Neural progenitor cell (in vitro differentiated cells): Measurements from ENCODE around the gene MCRS1. TPM values are rescaled to one million over a fixed set of nuclear protein-coding genes. Genes with fewer than 3 reads are reported as not detected.

Experiments
- DNase-seq: peaks from one replicate; pipeline ENCODE4 v3.0.0-alpha.2; 2016; ENCODE audit warnings: low spot score
- H2AFZ ChIP-seq: fragments of 200-600 bp; sonication (generic); replicated peaks from 2 replicates; pipeline ENCODE4 v1.6.1; 2016; ENCODE audit warnings: antibody characterized with exemption
- H3F3A ChIP-seq: fragments of 200-600 bp; sonication (generic); 2 replicates; pipeline ENCODE4 v1.6.1; 2016; ENCODE audit warnings: antibody characterized with exemption, low read depth
- H3K27ac ChIP-seq: fragments of 200-600 bp; sonication (generic); 2 replicates; pipeline ENCODE4 v1.5.1; 2016; ENCODE audit warnings: mild to moderate bottlenecking
- H3K27me3 ChIP-seq: fragments of 200-600 bp; sonication (generic); 2 replicates; pipeline ENCODE4 v1.6.1; 2016; ENCODE audit warnings: mild to moderate bottlenecking, moderate library complexity
- H3K36me3 ChIP-seq: fragments of 200-600 bp; sonication (generic); 2 replicates; pipeline ENCODE4 v1.5.1; 2016
- H3K4me1 ChIP-seq: fragments of 200-600 bp; sonication (generic); 2 replicates; pipeline ENCODE4 v1.6.1; 2016; ENCODE audit warnings: mixed run types
- H3K4me2 ChIP-seq: fragments of 200-600 bp; sonication (generic); 2 replicates; pipeline ENCODE4 v1.6.1; 2016
- H3K4me3 ChIP-seq: fragments of 200-600 bp; sonication (generic); 2 replicates; pipeline ENCODE4 v1.5.1; 2016
- H3K79me2 ChIP-seq: fragments of 200-600 bp; sonication (generic); 2 replicates; pipeline ENCODE4 v1.6.1; 2016; ENCODE audit warnings: low read depth
- H3K9ac ChIP-seq: fragments of 200-600 bp; sonication (generic); 2 replicates; pipeline ENCODE4 v1.6.1; 2016
- H3K9me3 ChIP-seq: fragments of 200-600 bp; sonication (generic); 2 replicates; pipeline ENCODE4 v1.5.1; 2016; ENCODE audit warnings: low read depth
- H4K20me1 ChIP-seq: fragments of 200-600 bp; sonication (generic); 2 replicates; pipeline ENCODE4 v1.6.1; 2016; ENCODE audit warnings: low read depth
- H3K27ac Mint-ChIP-seq: 3 replicates; pipeline ENCODE4 v1.8.0; 2021; ENCODE audit warnings: mixed read lengths
- H3K27me3 Mint-ChIP-seq: 2 replicates; pipeline ENCODE4 v1.8.0; 2022; ENCODE audit warnings: low read depth, mild to moderate bottlenecking, inconsistent platforms, moderate library complexity, mixed read lengths; ENCODE audit not compliant: insufficient read depth
- H3K36me3 Mint-ChIP-seq: 3 replicates; pipeline ENCODE4 v1.8.0; 2021; ENCODE audit warnings: mixed read lengths
- H3K4me1 Mint-ChIP-seq: 3 replicates; pipeline ENCODE4 v1.8.0; 2021; ENCODE audit warnings: mixed read lengths
- H3K4me3 Mint-ChIP-seq: 3 replicates; pipeline ENCODE4 v1.8.0; 2021; ENCODE audit warnings: mild to moderate bottlenecking, moderate library complexity, mixed read lengths
- H3K9me3 Mint-ChIP-seq: 3 replicates; pipeline ENCODE4 v1.8.0; 2020; ENCODE audit warnings: mixed read lengths
- CTCF ChIP-seq: fragments of 200-600 bp; sonication (generic); IDR thresholded peaks from 2 replicates; pipeline ENCODE4 v1.5.1; 2017; ENCODE audit warnings: antibody characterized with exemption, mild to moderate bottlenecking
- EZH2 ChIP-seq: fragments of 200-600 bp; sonication (generic); IDR thresholded peaks from 2 replicates; pipeline ENCODE4 v1.6.1; 2017; ENCODE audit warnings: antibody characterized with exemption, mild to moderate bottlenecking, moderate library complexity
- EZH2phosphoT487 ChIP-seq: fragments of 200-600 bp; sonication (generic); IDR thresholded peaks from 2 replicates; pipeline ENCODE4 v1.6.1; 2017; ENCODE audit warnings: antibody characterized with exemption
- total RNA-seq: library from RNA; depleted of rRNA; stranded (reverse); fragments of >200 nt; gene quantifications from 2 replicates; pipeline ENCODE4 v1.2.3, GENCODE V29; 2015; ENCODE audit warnings: low replicate concordance

The MCRS1 gene
- total RNA-seq, 1 donor from 2014 or later = 62.4 TPM

GRCh38 chr12:49562831-49563230, 5.1 kb downstream of the MCRS1 start:
- no peak for TF ChIP-seq CTCF
- TF ChIP-seq EZH2 = no peak
- TF ChIP-seq EZH2phosphoT487 = no peak
- Mint-ChIP-seq H3K9me3 (no peaks in the 10 kb centered on the region), H3K27ac (no peak overlapping the region), H3K4me1 (peaks cover 5% of the 10 kb centered on the region), H3K4me3 (no peak overlapping the region), H3K36me3 (peaks cover 18% of the 10 kb centered on the region), H3K27me3 (peaks cover 7% of the 10 kb centered on the region)
- Histone ChIP-seq H3K9ac (no peak overlapping the region), H3K27ac (no peak overlapping the region), H3K36me3 (no peaks in the 10 kb centered on the region), H3K4me2 (no peak overlapping the region), H3F3A (no peaks in the 10 kb centered on the region), H4K20me1 (no peaks in the 10 kb centered on the region), H3K79me2 (peaks cover 23% of the 10 kb centered on the region), H3K27me3 (no peaks in the 10 kb centered on the region), H2AFZ (no peak overlapping the region), H3K9me3 (no peaks in the 10 kb centered on the region), H3K4me1 (peaks cover 6% of the 10 kb centered on the region), H3K4me3 (no peak overlapping the region)
- no peak for DNase-seq

- Mint-ChIP-seq H3K36me3 (peaks cover 18% of the 10 kb centered on the region), H3K27ac (no peak overlapping the region), H3K4me3 (no peak overlapping the region), H3K9me3 (no peaks in the 10 kb centered on the region), H3K4me1 (peaks cover 3% of the 10 kb centered on the region), H3K27me3 (peaks cover 4% of the 10 kb centered on the region)
- no peak for TF ChIP-seq EZH2
- no peak for TF ChIP-seq EZH2phosphoT487
- TF ChIP-seq CTCF = no peak
- Histone ChIP-seq H3K4me2 (no peak overlapping the region), H3K27ac (no peak overlapping the region), H3K4me1 (peaks cover 6% of the 10 kb centered on the region), H3K9me3 (no peaks in the 10 kb centered on the region), H3K9ac (no peak overlapping the region), H3K79me2 (peaks cover 17% of the 10 kb centered on the region), H3K36me3 (no peaks in the 10 kb centered on the region), H3K4me3 (no peak overlapping the region), H4K20me1 (no peaks in the 10 kb centered on the region), H3K27me3 (no peaks in the 10 kb centered on the region), H2AFZ (no peak overlapping the region), H3F3A (no peaks in the 10 kb centered on the region)
- DNase-seq = no peak
These were observed 5.7 kb downstream of the MCRS1 start for GRCh38 chr12:49562233-49562632.

GRCh38 chr12:49560695-49561094, 7.2 kb downstream of the MCRS1 start:
- Mint-ChIP-seq H3K9me3 (no peaks in the 10 kb centered on the region), H3K4me1 (no peaks in the 10 kb centered on the region), H3K4me3 (no peak overlapping the region), H3K27me3 (peaks cover 4% of the 10 kb centered on the region), H3K36me3 (peaks cover 20% of the 10 kb centered on the region), H3K27ac (no peak overlapping the region)
- no peak overlapping the region for H3K27ac ChIP-seq
- no peak overlapping the region for H3K4me2 ChIP-seq
- H3K9ac ChIP-seq = no peak overlapping the region
- no peaks in the 10 kb centered on the region for H3K36me3 ChIP-seq
- no peak for DNase-seq
- H3K27me3 ChIP-seq = no peaks in the 10 kb centered on the region
- H2AFZ ChIP-seq = no peak overlapping the region
- no peaks in the 10 kb centered on the region for H3K9me3 ChIP-seq
- no peaks in the 10 kb centered on the region for H3K4me1 ChIP-seq
- H3F3A ChIP-seq = no peaks in the 10 kb centered on the region
- TF ChIP-seq EZH2phosphoT487 (no peak), CTCF (no peak), EZH2 (no peak)
- no peak overlapping the region for H3K4me3 ChIP-seq
- H3K79me2 ChIP-seq = peaks cover 2% of the 10 kb centered on the region
- no peaks in the 10 kb centered on the region for H4K20me1 ChIP-seq
